GM18499 (cell line): ENCODE results near the gene RILPL2.
"Not testable (repeated sequence)": the region's sequence is repeated elsewhere in the genome, so short reads cannot be mapped to it uniquely, and the experiment has no call there.

Source experiments
- ATAC-seq: cut with Tn5 transposase; IDR thresholded peaks from one replicate; pipeline ENCODE4 v1.9.1; 2021; ENCODE audit warnings: moderate number of reproducible peaks; ENCODE audit not compliant: insufficient read depth, unreplicated experiment

Gene RILPL2, protein sequence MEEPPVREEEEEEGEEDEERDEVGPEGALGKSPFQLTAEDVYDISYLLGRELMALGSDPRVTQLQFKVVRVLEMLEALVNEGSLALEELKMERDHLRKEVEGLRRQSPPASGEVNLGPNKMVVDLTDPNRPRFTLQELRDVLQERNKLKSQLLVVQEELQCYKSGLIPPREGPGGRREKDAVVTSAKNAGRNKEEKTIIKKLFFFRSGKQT

DNA sequence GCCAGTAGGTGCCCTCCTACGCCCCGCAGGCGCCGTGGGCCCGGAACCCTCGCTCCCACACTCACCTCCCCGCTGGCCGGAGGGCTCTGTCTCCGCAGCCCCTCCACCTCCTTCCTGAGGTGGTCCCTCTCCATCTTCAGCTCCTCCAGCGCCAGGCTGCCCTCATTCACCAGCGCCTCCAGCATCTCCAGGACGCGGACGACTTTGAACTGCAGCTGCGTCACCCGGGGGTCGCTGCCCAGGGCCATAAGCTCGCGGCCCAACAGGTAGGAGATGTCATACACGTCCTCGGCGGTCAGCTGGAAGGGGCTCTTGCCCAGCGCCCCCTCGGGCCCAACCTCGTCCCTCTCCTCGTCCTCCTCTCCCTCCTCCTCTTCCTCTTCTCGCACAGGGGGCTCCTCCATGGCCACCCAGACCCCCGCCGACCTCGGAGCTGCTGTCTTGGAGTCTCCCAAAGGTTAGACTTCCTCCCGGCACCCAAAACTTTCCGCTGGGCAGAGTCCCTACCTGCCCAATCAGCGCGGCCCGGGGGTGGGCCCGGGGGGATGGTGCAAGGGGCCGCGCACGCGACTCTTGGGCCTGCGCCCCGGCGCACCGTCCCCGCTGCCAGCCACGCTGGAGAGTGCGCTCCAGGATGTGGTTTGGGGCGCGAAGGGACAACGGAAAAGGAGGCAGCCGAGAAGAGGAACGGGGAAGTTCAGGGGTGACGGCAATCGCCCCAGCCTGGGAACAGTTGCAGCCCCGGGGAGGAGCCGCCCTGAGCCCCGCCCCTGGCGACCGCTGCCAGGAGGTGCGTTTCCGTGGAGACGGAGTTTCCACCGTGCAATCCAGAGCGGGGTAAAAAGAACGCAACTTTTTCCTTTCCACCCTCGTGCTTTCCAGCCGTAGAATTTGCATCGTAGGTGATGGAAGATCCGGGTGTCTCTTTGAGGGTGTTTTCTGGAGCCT, at the start of gene RILPL2:
Gene RILPL2 (minus strand): TSS at position 668 of the 948 bp plus-strand sequence. CDS start 264 bp downstream, at position 404.
- ATAC-seq: peak; percentile 32

DNA sequence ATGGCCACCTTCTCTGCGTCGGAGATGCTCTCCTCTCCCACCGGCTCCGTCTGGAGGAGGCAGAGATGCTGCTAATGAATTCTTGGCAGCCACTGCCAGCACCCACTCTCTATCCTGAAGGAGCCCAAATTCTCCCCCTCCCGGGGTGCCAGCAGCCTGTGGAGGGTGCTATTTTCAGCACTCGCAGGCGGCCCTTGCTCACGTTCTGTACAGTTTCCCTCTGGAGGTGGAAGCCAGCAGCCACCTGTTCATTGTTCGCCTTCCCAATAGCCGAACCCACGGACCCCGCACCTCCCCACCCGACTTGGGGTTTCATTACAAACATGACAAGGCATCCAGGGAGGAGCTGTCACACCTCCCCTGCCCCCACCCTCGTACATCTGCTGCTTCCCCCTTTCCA, 49.3 kb upstream of the RILPL2 start:
- no peak for ATAC-seq

DNA sequence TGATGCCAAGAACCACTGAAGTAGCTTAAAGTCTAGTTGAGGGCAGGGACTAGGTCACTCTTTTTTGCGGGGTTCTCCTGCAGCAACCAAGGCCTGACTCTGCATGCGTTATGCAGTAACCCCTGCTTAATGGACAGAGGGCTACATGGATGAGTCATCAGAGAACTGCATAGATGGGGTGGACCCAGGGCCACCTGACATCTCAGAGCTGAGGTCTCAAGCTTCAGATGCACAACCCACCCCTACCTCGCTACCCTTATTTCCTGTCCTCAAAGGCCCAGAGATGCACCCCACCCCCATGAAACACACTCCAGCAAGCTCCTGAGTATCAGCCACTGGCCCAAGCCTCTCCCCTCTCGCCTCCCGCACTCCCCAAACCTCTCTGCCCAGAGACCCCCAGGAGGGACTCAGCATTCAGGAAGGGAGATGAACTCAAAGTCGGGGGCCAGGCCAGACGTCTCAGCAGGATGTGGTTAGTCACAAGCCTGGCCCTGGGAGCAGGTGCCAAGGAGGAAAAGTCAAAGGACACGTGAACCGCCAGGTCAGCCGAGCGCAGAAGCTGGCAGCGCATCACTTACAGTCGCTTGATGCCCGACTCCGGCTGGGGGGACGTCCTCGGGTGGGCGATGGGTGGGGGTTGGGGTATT, 47.2 kb upstream of the RILPL2 start:
- ATAC-seq: no peak

DNA sequence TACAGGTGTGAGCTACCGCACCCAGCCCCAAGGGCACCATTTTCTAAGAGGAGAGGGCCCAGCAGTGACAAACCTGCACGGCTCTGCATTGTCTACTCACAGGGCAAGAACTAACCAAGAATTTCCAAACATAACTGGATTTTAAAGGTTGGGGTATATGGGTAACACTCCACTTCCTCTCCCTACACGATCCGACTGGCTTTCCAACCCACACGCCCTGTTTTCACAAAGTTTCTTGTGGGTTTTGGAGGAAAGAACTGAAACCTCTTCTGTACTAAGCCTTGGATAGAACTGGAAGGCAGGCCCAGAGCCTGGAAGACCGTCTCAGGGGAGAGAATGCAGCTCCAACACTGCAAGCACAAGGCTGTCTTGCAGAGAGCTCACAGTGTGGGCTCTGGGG, 46.4 kb upstream of the RILPL2 start:
- no peak for ATAC-seq

DNA sequence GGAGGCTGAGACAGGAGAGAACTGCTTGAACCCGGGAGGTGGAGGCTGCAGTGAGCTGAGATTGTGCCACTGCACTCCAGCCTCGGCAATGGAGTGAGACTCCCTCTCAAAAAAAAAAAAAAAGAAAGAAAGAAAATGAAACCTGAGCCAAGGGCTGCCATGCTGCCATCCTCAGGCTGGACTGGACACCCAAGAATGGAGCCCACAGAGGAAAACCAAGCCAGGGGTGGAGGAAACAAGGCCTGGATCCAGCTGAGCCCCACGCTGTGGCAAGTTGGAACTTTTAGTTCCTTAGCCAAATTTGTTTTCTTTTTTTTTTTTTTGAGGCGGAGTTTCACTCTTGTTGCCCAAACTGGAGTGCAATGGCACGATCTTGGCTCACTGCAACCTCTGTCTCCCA, 44.8 kb upstream of the RILPL2 start:
- ATAC-seq: not testable (repeated sequence)

DNA sequence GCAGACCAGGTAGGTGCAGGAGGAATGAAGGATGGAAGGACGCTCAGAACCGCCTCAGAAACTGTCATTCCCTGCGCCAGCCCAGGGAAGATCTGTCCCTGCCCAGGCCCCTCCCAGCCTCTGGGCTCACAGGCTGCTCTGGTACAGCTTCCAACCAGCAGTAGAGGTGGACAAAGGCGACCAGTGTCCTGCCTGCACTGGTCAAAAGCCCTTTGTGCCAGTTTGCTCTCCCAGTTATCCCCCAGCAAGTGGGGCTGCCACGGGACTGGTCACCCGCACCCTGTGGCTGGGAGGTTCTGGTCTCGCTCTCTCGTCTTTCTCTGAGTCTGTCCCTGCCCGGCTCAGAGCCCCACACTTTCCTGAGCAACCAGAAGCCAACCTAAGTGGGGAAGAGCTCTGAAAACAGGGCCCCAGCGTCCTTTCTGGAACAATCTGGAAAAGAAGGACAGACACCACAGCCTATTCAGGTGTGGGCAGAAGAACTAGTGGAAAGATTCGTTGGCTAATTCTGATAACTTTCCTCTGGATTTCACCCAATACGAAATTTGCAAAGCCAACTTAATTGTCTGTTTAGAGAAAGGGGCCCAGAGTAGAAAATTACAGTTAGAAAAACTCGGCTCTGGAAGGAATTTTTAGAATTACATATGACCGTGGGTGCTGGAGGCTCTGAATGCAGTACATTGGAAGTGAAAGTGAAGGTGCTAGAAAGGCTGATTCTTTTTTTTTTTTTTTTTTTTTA, 43.1 kb upstream of the RILPL2 start:
- ATAC-seq: no peak

DNA sequence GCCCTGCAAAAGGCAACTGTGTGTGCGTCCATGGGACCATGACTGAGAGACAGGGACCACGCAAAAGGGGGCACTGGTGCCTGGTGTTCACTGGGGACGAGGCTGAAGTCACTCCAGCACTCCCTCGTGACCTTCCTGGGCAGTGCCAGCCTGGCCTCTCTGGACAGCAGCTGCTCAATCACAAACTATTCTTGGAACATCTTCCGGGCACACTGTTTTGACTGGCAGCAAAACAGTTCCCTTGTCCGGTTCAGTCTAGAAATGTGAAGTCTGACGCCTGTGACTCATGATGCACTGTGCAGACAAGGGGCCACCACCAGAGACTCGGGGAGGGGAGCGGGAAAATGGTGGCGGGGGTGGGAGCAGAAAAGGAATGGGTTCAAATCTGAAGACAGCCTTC, 42.3 kb upstream of the RILPL2 start:
- no peak for ATAC-seq

DNA sequence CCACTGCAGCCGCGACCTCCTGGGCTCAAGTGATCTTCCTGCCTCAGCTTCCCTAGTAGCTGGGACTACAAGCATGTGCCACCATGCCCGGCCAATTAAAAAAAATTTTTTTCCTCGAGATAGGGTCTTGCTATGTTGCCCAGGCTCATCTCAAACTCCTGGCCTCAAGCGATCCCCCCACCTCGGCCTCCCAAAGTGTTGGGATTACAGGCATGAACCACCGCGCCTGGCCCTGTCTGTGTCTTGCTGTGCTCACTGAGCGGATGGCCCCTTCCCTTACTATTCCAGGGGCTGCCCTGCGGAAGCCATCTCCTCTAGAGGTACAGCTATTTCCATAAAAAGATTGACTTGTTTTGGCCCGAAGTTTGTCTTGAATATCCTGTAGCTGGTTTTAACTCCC, 41.6 kb upstream of the RILPL2 start:
- ATAC-seq: no peak

DNA sequence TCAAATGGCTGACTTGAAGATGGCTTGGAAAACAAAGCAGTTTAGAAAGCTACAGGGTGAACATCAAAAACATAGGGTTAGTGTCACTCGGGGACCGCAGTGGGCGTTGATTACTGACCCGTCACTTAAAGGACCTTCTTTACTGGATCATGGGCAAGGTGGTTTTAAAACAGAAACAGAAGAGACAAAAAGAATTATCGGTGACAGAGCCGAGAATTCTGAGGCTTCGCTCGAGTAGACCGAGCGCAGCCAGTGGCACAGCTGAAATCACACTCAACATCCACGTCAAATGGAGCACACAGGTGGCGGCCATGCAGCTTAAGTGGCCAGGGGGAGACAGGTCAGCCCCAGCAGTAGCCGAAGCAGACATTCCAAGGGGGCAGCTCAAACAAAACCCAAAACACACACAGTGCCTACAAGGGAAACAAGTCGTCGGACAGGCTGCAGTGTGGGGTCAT, 38.8 kb upstream of the RILPL2 start:
- no peak for ATAC-seq

DNA sequence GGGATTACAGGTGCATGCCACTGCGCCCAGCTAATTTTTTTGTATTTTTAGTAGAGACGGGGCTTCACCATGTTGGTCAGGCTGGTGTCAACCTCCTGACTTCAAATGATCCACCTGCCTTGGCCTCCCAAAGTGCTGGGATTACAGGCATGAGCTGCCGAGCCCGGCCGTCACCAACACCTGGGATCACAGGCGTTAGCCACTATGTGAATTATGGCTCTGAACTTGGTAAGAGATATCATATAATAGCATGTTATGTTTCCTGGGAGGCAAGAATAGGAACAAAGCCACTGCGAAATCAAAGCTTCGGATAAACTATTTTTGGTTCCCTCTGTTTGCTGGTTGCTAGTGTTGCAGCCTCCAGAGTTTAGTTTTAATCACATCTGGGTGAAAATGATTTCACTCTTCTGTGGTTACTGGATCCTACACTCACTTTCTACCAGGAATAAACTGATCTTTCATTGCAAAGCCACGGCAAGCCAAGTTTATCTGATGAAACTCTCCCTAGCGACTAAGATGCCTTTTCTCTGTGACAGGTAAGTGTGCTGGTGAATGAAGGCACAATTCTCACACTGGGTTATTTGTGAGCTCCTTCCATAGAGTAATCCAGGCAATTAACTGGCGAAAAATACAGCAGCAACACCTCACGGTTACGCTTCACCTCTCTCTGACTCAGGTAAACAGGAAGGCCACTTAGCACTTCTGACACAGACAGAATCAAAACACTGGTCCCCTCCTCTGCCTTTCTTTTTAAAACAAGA, 38.2 kb upstream of the RILPL2 start:
- ATAC-seq: no peak

DNA sequence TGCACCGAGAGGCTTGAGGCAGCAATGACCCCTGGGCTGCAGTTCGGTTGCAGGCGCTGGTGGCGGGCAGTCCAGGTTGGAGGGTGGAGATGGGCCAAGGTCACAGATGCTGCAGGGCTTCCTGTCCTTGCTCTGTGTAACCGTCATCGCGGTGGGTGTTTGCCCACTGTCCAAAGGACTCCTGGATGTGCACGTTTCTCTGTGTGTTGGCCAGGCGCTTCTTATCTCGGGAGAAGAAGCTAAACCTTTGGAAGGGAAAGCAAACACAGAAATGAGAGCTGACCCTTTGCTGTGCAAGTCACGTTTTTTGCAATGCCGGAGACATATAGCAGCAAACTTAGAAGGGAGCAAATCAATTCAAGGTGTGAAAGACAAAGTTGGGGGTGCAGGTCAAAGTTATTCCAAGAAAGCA, 36.0 kb upstream of the RILPL2 start:
- no peak for ATAC-seq

DNA sequence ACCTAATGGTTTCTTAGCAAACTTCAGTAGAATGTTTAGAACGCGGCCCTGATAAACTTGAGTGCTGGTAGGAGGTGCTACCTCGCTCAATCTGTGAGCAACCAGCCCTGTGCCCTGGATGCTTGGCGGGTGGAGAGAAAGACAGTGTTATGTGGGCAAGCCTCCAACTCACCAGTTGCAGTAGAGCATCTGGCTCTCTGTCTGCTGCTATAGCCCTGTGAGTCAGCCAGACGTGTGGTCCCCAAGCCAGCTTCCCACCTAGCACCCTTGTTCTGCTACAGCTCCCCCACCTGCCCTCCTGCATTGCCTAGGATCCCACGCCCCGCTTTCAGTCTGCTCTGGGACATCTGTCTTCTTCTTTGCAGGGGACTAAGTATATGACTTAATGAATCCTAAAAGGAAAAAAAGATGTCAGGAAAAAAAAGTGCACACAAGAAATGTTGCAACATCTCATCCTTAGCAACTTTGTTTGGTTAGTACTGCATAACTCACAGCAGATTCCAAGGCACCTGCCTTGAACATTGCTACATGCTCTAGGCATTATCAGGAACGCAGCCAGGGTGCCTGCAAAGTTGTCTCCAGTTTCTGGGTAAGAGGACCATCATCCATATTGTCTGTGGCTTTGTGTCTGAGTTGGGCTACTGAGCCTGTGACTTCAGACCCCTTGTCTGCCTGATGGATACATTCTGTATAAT, 35.0 kb upstream of the RILPL2 start:
- ATAC-seq: no peak

DNA sequence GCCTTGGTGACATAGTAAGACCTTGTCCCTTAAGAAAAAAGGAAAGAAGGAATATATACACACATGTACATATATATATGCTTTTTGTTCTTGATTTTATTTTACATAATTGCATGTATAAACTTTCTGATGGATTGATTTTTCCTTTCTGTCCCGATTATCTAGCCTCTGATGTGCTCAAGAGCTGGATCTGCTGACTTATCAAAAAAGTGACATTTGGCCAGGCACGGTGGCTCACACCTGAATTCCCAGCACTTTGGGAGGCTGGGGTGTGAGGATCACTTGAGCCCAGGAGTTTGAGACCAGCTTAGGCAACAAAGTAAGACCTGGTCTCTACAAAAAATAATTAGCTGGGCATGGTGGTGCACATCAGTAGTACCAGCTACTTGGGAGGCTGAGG, 33.5 kb upstream of the RILPL2 start:
- no peak for ATAC-seq

DNA sequence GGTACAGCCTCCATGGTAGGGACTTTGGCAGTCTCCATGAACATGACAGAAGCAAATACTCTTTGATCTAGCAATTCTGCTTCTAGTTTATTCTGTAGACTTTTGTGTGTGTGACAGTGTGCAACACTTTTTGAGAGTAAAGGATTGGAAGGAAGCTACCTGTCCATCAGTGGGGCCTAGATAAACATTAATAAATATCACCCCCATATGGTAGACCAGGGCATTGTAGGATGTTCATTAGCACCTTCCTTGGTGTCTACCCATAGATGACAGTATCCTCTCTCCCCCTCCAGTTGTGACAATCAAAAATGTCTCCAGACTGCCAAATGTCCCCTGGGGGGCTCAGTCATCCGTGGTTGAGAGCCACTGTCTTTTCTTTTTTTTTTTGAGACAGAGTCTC, 32.3 kb upstream of the RILPL2 start:
- no peak for ATAC-seq

DNA sequence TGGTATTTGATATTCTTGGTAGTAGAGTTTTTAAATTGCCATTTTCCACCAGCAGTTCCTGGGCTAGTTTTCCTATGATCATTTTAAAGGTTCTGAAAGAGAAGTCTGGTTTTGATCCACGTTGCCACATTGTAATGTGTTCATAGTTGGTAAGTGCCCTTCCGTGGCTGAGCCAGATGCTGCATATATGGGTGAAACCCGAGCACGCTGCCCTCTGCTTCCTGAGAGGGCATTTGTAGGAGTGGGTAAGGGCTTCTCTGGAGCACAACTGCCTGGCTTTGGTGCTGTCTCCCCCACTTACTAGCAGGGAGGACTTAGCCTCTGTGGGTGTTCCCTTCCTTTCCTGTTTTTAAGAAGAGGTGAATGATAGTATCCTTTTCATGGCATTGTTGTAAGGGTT, 28.6 kb upstream of the RILPL2 start:
- ATAC-seq: no peak

DNA sequence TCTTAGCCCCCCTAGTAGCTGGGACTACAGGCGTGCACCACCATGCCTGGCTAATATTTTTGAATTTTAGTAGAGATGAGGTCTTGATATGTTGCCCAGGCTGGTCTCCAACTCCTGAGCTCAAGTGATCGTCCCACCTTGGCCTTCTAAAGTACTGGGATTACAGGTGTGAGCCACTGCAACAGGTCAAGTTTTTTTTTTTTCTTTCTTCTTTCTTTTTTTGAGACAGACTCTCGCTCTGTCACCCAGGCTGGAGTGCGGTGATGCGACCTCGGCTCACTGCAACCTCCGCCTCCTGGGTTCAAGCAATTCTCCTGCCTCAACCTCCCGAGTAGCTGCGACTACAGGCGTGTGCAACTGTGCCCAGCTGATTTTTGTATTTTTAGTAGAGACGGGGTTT, 26.7 kb upstream of the RILPL2 start:
- not testable (repeated sequence) for ATAC-seq

DNA sequence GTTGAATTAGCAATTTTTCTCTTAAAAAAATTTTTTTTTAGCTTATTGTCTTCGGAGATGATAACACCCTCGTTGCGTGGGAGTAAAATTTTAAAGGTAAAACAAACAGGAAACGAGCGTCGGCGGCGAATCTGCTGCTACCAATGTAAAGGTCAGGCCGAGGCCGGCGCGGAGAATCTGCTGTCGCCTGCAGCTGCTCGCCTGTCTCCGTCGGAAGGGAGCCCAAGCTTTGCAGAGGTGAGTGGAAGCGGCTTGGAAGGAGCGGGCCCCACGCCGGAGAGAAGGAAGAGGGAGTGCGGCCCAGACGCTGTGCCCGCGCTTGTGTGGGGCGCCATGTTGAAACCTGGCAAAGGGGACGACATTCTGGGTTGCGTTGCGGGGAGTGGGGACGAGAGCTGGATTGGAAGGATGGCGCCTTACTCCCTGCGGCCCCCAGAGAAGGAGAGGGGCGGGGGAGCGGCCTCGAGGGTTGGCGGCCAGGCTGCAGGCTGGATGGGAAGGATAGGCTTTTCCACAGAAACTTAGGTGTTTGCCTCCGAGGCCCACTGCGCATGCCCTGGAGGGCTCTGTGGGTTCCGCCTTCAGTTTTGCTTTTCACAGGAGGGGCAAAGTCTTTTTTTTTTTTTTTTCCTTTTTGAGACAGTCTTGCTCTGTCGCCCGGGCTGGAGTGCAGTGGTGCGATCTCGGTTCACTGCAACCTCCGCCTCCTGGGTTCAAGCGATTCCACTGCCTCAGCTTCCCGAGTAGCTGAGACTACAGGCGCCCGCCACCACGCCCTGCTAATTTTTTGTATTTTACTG, 21.7 kb upstream of the RILPL2 start, which contains the start of gene SNRNP35:
Gene SNRNP35 (plus strand): TSS at position 160 of the 800 bp plus-strand sequence. CDS start 7,402 bp downstream, outside the sequence.
- ATAC-seq: peak; percentile 56

DNA sequence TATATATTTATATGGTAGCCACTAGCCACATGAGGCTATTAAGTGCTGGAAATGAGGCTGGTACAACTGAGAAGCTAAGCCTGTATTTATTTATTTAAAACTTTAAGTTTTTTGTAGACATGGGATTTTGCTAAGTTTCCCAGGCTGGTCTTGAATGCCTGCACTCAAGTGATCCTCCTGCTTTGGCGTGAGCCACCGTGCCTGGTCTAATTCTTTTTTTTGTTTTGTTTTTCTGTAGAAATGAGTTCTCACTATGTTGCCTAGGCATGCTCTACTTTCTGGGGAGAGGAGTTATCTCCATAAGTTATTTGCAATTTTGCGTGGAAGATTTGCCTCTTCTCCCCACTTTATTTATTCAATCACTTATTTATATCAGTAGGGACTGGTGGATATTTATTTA, 16.7 kb upstream of the RILPL2 start:
- no peak for ATAC-seq
